Activated CD8-positive, alpha-beta T cell treated with anti-CD3 and anti-CD28 coated beads for 36 hours (primary cell): ENCODE results near the gene EXPH5. TPM values are rescaled to one million over a fixed set of nuclear protein-coding genes. Genes with fewer than 3 reads are reported as not detected.

Experiments used
- ATAC-seq: fragments of 200-7000 bp; cut with Tn5 transposase; one replicate; pipeline ENCODE4 v1.10.0; 2021; ENCODE audit warnings: mild to moderate bottlenecking, moderate library complexity
- CTCF ChIA-PET: fragments of 350-600 bp; sonication (Branson Sonifier 250); formaldehyde crosslinking; loops from one replicate; lab custom pipeline; 2021; ENCODE audit warnings: antibody characterized with exemption; lab: Charles Lee
- POLR2A ChIA-PET: fragments of 350-600 bp; sonication (Branson Sonifier 250); formaldehyde crosslinking; loops from one replicate; lab custom pipeline; 2021; ENCODE audit warnings: antibody characterized with exemption; lab: Charles Lee
- DNase-seq: peaks from one replicate; pipeline ENCODE4 v3.0.0-alpha.2; 2020
- H3K27ac Mint-ChIP-seq: one replicate; pipeline ENCODE4 v1.8.0; 2021; ENCODE audit warnings: mild to moderate bottlenecking, mixed read lengths
- H3K27me3 Mint-ChIP-seq: one replicate; pipeline ENCODE4 v1.8.0; 2021; ENCODE audit warnings: mixed read lengths
- H3K36me3 Mint-ChIP-seq: one replicate; pipeline ENCODE4 v1.8.0; 2021; ENCODE audit warnings: low read depth, mixed read lengths
- H3K4me1 Mint-ChIP-seq: one replicate; pipeline ENCODE4 v1.8.0; 2021; ENCODE audit warnings: low read depth, mixed read lengths
- H3K4me3 Mint-ChIP-seq: one replicate; pipeline ENCODE4 v1.8.0; 2021; ENCODE audit warnings: mild to moderate bottlenecking, moderate library complexity, mixed read lengths
- H3K9me3 Mint-ChIP-seq: one replicate; pipeline ENCODE4 v1.8.0; 2021; ENCODE audit warnings: mixed read lengths
- CTCF ChIP-seq: fragments of 200-600 bp; IDR thresholded peaks from one replicate; pipeline ENCODE4 v1.8.0; 2022; ENCODE audit warnings: antibody characterized with exemption, mild to moderate bottlenecking
- intact Hi-C: fragments of 100-400 bp; cut with micrococcal nuclease; formaldehyde crosslinking; loops from one replicate; pipeline ENCODE4 v1.10.0; 2022
- total RNA-seq, 2 experiments: library from RNA; stranded (reverse); gene quantifications; one replicate each; pipeline ENCODE4 v1.2.3, GENCODE V29; 2021

EXPH5 gene
- total RNA-seq, 2 experiments from 2014 or later: 2.9 to 4.1 TPM

DNA sequence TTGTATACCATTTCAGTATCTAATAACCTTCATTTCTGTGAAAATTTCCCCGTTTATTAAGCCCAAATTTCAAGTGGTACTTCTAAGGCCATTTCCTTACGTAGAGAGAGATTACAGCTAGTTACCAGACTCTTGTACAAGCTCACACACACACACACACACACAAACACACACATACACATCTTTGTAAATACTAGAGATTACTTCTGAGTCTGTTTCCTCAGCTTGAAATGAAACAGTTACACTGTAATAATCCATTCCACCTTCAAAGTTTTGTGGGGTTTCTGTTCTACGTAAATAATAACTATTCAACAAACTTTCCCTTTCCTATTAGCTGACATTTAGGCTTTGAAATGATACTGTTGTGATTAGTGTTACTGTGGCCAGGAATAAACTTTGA is 101.6 kb downstream of the EXPH5 start:
- no peaks in the 10 kb centered on the region for H3K9me3 Mint-ChIP-seq
- peaks cover 18% of the 10 kb centered on the region for H3K4me1 Mint-ChIP-seq
- H3K27me3 Mint-ChIP-seq: no peaks in the 10 kb centered on the region
- POLR2A ChIA-PET: interaction anchor here (0.6 kb wide), 1 partner anchor 16 kb away, joined by 3 read pairs; no protein-coding TSS in a partner anchor
- no peak overlapping the region for H3K27ac Mint-ChIP-seq
- H3K36me3 Mint-ChIP-seq: peaks cover 29% of the 10 kb centered on the region
- intact Hi-C loops: loop anchor here (10.0 kb wide), 1 partner anchor 267 kb away; the partner anchor contains the start of genes ATM and NPAT
- ATAC-seq: no peak
- DNase-seq: no peak
- CTCF ChIA-PET: no interaction called here
- H3K4me3 Mint-ChIP-seq: no peak overlapping the region
- no peak for TF ChIP-seq CTCF

DNA sequence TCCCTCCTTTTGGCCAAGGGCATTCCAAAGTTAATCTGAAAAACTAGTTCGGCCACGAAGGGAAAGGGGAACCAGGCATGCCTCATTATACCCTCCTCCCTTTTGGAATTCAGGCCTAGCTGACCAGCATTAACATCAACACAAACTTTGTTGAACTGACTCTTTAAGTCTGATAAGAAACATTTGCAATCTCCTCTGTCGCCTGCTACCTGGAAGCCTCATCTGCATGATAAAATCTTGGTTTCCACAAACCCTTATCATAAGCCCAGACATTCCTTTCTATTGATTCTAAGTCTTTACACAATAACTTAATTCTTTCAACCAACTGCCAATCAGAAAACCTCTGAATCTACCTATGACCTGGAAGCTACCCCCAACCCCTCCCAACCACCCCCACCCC is 106.7 kb downstream of the EXPH5 start:
- intact Hi-C loops: no loop called here
- Mint-ChIP-seq H3K9me3 (no peaks in the 10 kb centered on the region), H3K27me3 (no peaks in the 10 kb centered on the region), H3K36me3 (peaks cover 44% of the 10 kb centered on the region), H3K4me1 (no peaks in the 10 kb centered on the region), H3K27ac (no peak overlapping the region), H3K4me3 (no peak overlapping the region)
- ChIA-PET POLR2A (no interaction called here), CTCF (no interaction called here)
- ATAC-seq (no peak), DNase-seq (no peak)
- no peak for TF ChIP-seq CTCF

DNA sequence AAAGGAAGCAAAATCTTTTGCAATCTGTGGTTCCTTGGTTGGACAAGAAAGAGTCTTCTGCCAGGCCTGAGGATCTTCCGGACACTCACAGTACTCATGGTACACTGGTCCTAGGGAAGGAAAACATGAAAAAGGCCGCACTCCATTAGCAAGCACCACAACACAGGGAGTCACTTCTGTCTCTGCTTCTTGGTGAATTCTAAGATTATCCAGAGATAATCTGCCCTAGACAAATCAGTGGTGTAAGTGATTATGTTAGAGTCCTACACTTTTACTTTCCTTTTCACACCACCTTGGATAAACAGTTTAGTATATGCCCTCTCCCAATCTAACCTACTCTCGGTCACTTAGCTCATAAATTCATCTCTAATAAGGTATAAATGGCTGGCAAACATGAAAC is 107.2 kb downstream of the EXPH5 start:
- DNase-seq (no peak), ATAC-seq (no peak)
- intact Hi-C loops: no loop called here
- Mint-ChIP-seq H3K36me3 (peaks cover 48% of the 10 kb centered on the region), H3K4me1 (no peaks in the 10 kb centered on the region), H3K9me3 (no peaks in the 10 kb centered on the region), H3K4me3 (no peak overlapping the region), H3K27ac (no peak overlapping the region), H3K27me3 (no peaks in the 10 kb centered on the region)
- TF ChIP-seq CTCF: no peak
- CTCF ChIA-PET: no interaction called here
- POLR2A ChIA-PET: interaction anchor here (0.6 kb wide), 1 partner anchor 52 kb away, joined by 5 read pairs; no protein-coding TSS in a partner anchor

GRCh38 chr11:108483163-108483562 is 110.4 kb downstream of the EXPH5 start:
- Mint-ChIP-seq H3K27ac (no peak overlapping the region), H3K36me3 (peaks cover 39% of the 10 kb centered on the region), H3K27me3 (no peaks in the 10 kb centered on the region), H3K4me3 (no peak overlapping the region), H3K9me3 (no peaks in the 10 kb centered on the region), H3K4me1 (no peaks in the 10 kb centered on the region)
- ChIA-PET CTCF (no interaction called here), POLR2A (no interaction called here)
- TF ChIP-seq CTCF: no peak
- no peak for ATAC-seq
- intact Hi-C loops: no loop called here
- DNase-seq: no peak

- Mint-ChIP-seq H3K4me3 (no peak overlapping the region), H3K9me3 (no peaks in the 10 kb centered on the region), H3K4me1 (no peaks in the 10 kb centered on the region), H3K36me3 (peaks cover 10% of the 10 kb centered on the region), H3K27ac (no peak overlapping the region), H3K27me3 (no peaks in the 10 kb centered on the region)
- ATAC-seq (no peak), DNase-seq (no peak)
- POLR2A ChIA-PET: no interaction called here
- CTCF ChIA-PET: no interaction called here
- no peak for TF ChIP-seq CTCF
- intact Hi-C loops: no loop called here
Measured at GRCh38 chr11:108474664-108475463, 118.7 kb downstream of the EXPH5 start.
